Activated T-cell treated with anti-CD3 and anti-CD28 coated beads, Interleukin-2, amount 50 U/mL, for 4 hours (primary cell): ENCODE measurements around the gene STRA8. TPM values are rescaled to one million over a fixed set of nuclear protein-coding genes. Genes with fewer than 3 reads are reported as not detected.
A peak's percentile ranks its signal among the peaks of the same experiment; 100 is the strongest.

Source experiments
- ATAC-seq, 2 donors: fragments of 200-7000 bp; cut with Tn5 transposase; one replicate each; pipeline ENCODE4 v1.10.0; 2021
- DNase-seq: peaks from one replicate; pipeline ENCODE4 v3.0.0-alpha.2; 2020
- H3K27me3 Mint-ChIP-seq: one replicate; pipeline ENCODE4 v1.8.0; 2021; ENCODE audit warnings: low read depth, mixed read lengths
- H3K36me3 Mint-ChIP-seq: one replicate; pipeline ENCODE4 v1.8.0; 2022; ENCODE audit warnings: mixed read lengths; ENCODE audit not compliant: insufficient read depth
- H3K4me1 Mint-ChIP-seq: one replicate; pipeline ENCODE4 v1.8.0; 2021; ENCODE audit warnings: low read depth, mixed read lengths
- H3K4me3 Mint-ChIP-seq: one replicate; pipeline ENCODE4 v1.8.0; 2021; ENCODE audit warnings: mild to moderate bottlenecking, moderate library complexity, mixed read lengths
- H3K9me3 Mint-ChIP-seq: one replicate; pipeline ENCODE4 v1.8.0; 2021; ENCODE audit warnings: mixed read lengths
- total RNA-seq, 3 donors: library from RNA; stranded (reverse); gene quantifications; one replicate each; pipeline ENCODE4 v1.2.1, GENCODE V29; 2021

Gene STRA8
- total RNA-seq, 3 donors from 2014 or later = not detected

GRCh38 chr7:135238112-135238744 lies 4.6 kb downstream of the STRA8 start:
- ATAC-seq (peak in 1 of 2 donors; percentile 40), DNase-seq (no peak)
- Mint-ChIP-seq H3K36me3 (no peaks in the 10 kb centered on the region), H3K4me3 (no peak overlapping the region), H3K4me1 (peaks cover 6% of the 10 kb centered on the region), H3K27me3 (peaks cover 5% of the 10 kb centered on the region), H3K9me3 (no peaks in the 10 kb centered on the region)

GRCh38 chr7:135239263-135239662 lies 5.6 kb downstream of the STRA8 start:
- ATAC-seq (no peak), DNase-seq (no peak)
- no peak overlapping the region for H3K4me3 Mint-ChIP-seq
- H3K36me3 Mint-ChIP-seq = no peaks in the 10 kb centered on the region
- no peaks in the 10 kb centered on the region for H3K9me3 Mint-ChIP-seq
- peaks cover 5% of the 10 kb centered on the region for H3K27me3 Mint-ChIP-seq
- H3K4me1 Mint-ChIP-seq = peaks cover 6% of the 10 kb centered on the region

- Mint-ChIP-seq H3K4me1 (peaks cover 6% of the 10 kb centered on the region), H3K27me3 (peaks cover 8% of the 10 kb centered on the region), H3K9me3 (no peaks in the 10 kb centered on the region), H3K36me3 (no peaks in the 10 kb centered on the region), H3K4me3 (no peak overlapping the region)
- no peak for DNase-seq
- ATAC-seq = no peak
These were observed 6.8 kb downstream of the STRA8 start for GRCh38 chr7:135240441-135240840.

DNA sequence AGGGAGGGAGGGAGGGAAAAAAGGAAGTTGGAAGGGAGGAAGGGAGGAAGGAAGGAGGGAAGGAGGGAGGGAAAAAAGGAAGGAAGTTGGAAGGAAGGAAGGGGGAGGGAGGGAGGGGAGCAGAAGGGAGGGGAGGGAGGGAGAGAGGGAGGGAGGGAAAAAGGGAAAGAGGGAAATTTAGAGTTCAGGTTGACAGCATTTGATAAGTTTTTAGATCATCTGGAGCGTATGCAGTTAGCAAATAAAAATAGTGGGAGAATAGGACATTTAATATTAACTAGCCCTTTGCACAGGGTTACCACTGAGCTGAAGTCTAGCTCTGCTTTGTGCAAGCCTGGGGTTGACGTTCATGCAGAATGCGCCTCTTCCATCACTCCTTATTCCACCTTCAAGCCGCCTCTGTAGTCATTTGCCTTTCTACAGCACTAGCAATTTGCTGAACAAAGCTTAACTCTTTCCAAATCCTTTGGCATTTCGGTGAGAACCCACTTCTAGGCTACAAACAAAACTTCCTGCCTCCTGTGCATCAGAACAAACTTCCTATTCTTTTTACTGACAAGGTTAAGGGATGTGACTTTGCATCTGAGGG lies 8.6 kb downstream of the STRA8 start:
- ATAC-seq (no peak), DNase-seq (no peak)
- H3K4me1 Mint-ChIP-seq = no peaks in the 10 kb centered on the region
- no peak overlapping the region for H3K4me3 Mint-ChIP-seq
- no peaks in the 10 kb centered on the region for H3K36me3 Mint-ChIP-seq
- H3K27me3 Mint-ChIP-seq = peaks cover 8% of the 10 kb centered on the region
- H3K9me3 Mint-ChIP-seq = no peaks in the 10 kb centered on the region

GRCh38 chr7:135245226-135246190 lies 11.9 kb downstream of the STRA8 start:
- DNase-seq = no peak
- ATAC-seq = no peak
- H3K4me3 Mint-ChIP-seq = no peak overlapping the region
- no peaks in the 10 kb centered on the region for H3K36me3 Mint-ChIP-seq
- peaks cover 6% of the 10 kb centered on the region for H3K27me3 Mint-ChIP-seq
- H3K4me1 Mint-ChIP-seq = no peaks in the 10 kb centered on the region
- H3K9me3 Mint-ChIP-seq = no peaks in the 10 kb centered on the region

- no peak for DNase-seq
- H3K4me3 Mint-ChIP-seq = no peak overlapping the region
- no peak for ATAC-seq
- H3K36me3 Mint-ChIP-seq = no peaks in the 10 kb centered on the region
- H3K4me1 Mint-ChIP-seq = no peaks in the 10 kb centered on the region
- H3K9me3 Mint-ChIP-seq = no peaks in the 10 kb centered on the region
- H3K27me3 Mint-ChIP-seq = peaks cover 4% of the 10 kb centered on the region
These were observed 12.7 kb downstream of the STRA8 start for GRCh38 chr7:135246191-135246825.

DNA sequence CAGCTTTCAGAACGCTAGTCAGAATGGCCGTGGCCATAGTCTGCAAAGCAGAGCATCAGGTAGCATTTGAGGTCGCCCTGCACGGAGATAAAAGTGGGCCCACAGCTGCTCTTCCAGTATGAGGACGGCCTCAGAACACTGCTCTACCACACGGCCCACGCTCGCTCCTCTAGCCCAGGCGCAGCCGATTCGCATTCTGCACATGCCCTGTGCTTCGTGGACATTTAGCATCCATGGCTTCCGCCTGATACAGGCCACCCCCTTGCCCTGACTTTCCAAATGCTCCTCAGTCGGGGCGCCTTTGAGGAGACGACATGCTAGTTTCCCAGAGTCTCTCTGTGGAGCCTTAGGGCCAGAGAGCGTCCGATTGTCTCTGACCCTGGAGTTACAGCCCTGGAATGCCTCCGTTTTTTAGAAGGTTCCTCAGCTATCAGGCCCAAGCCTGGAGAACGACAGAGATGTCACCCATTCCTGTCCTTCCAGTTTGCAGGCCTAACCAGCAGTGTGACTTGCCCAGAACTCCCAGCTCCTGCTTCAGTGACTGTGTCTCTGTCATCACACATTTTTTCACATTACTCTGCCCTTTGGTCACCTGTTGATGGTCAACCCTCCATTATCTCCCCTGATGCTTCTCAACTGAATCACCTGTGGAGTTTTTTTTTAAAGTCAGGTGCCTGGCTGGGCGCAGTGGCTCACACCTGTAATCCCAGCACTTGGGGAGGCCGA lies 14.3 kb downstream of the STRA8 start:
- Mint-ChIP-seq H3K27me3 (peaks cover 4% of the 10 kb centered on the region), H3K4me1 (peaks cover 5% of the 10 kb centered on the region), H3K36me3 (no peaks in the 10 kb centered on the region), H3K4me3 (no peak overlapping the region), H3K9me3 (no peaks in the 10 kb centered on the region)
- no peak for DNase-seq
- ATAC-seq = no peak

- Mint-ChIP-seq H3K4me3 (no peak overlapping the region), H3K4me1 (peaks cover 5% of the 10 kb centered on the region), H3K9me3 (no peaks in the 10 kb centered on the region), H3K27me3 (peaks cover 4% of the 10 kb centered on the region), H3K36me3 (no peaks in the 10 kb centered on the region)
- DNase-seq (no peak), ATAC-seq (no peak)
These were observed 14.9 kb downstream of the STRA8 start for GRCh38 chr7:135248546-135248945.

DNA sequence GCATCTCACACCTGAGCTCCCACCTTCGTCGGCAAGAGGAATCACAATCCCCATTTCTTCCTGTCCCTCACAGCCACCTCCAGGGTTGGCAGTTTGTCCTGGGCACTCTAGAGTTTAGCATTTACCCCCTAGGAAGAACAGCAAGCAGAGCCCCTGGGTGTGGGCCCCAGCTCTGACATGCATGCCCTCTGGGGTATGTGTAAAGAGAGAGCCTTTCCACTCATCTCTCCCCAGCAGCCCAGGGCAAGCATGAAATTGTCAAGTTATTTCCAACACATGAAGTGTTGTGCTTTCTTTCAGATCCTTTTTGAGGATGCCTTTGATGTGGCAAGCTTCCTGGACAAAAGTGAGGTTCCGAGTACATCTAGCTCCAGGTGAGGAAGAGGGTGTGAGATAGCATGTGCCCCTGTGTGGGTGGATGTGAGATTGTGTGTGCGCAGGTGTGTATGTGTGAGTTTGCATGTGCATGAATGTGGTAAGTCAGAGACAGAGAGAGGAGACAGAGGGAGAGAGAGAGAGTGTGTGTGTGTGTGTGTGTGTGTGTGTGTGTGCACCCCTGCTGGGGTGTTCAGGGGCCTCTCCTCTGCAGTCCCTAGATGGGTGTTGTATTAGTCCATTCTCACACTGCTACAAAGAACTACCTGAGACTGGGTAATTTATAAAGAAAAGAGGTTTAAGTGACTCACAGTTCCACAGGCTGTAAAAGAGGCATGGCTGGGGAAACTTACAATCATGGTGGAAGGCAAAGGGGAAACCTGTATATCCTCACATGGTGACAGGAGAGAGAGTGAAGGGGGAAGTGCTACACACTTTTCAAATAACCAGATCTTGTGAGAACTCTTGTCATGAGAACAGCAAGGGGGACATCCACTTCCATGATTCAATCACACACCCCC lies 18.1 kb downstream of the STRA8 start:
- DNase-seq (no peak), ATAC-seq (peak; percentile 57 to 61)
- Mint-ChIP-seq H3K9me3 (no peaks in the 10 kb centered on the region), H3K4me3 (no peak overlapping the region), H3K36me3 (no peaks in the 10 kb centered on the region), H3K4me1 (peaks cover 5% of the 10 kb centered on the region), H3K27me3 (no peaks in the 10 kb centered on the region)

DNA sequence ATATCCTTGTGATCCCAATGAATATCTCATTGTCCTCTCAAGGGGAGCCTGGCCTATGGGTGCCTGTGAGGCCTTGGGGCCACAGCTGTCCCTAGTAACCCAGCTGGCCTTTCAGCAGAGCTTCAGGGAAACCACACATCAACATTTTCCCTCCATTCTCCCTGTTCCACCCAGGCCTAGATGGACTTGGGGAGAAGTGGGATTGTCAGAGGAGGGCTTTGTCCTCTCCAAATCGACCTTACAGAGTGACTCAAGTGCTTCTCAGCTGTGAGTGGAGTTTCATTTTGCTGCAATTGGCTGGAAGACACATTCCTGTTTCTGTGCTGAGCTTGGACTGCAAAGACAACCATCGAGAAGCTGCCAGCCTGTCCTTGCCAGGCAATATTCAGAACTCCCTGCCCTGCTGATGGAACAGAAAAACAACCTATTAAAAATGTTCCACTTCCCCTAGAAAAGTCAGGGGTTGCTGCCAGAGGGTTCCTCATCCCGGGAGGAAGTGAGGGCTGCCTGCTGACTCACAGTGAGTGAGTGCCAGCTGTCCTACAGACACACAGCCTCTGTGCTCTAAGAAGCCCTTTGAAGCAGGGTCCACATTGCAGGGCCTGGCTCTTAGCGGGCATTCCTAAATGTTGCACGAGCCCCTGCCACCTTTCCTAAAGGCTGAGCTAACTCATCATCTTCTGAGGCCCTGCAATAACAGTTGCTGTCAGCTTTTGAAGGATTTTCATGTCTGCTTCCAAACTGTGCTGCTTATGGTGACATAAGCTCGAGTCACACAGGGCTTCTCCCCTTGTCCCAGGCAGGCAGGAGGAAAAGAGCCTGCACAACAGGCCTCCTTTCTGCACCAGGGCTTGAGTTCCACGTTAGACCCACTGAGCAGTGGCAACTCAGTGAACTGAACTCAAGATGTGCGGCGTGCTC lies 20.5 kb downstream of the STRA8 start:
- Mint-ChIP-seq H3K4me1 (peaks cover 5% of the 10 kb centered on the region), H3K27me3 (peaks cover 2% of the 10 kb centered on the region), H3K36me3 (no peaks in the 10 kb centered on the region), H3K4me3 (no peak overlapping the region), H3K9me3 (no peaks in the 10 kb centered on the region)
- no peak for ATAC-seq
- DNase-seq = no peak

DNA sequence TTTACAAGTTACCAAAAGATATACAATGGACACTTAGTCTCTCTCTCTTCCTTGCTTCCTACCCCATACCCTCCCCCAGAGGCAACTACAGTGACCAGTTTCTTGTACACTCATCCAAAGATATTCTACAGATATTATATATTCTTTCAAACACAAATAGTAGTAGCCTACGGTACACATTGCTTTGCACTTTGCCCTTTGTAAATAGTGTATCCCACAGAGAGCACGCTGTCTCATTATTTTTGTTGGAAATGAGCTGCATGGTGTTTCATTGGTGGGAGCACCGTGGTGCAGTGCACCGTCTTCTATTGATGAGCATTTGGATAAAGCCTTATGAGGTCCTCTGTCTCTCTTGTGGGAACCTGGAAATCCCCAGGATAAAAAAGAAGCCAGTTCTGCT lies 24.2 kb downstream of the STRA8 start:
- peaks cover 2% of the 10 kb centered on the region for H3K27me3 Mint-ChIP-seq
- no peaks in the 10 kb centered on the region for H3K9me3 Mint-ChIP-seq
- DNase-seq = no peak
- H3K36me3 Mint-ChIP-seq = no peaks in the 10 kb centered on the region
- no peaks in the 10 kb centered on the region for H3K4me1 Mint-ChIP-seq
- no peak overlapping the region for H3K4me3 Mint-ChIP-seq
- ATAC-seq = no peak

- DNase-seq = no peak
- no peaks in the 10 kb centered on the region for H3K9me3 Mint-ChIP-seq
- no peaks in the 10 kb centered on the region for H3K36me3 Mint-ChIP-seq
- H3K27me3 Mint-ChIP-seq = peaks cover 2% of the 10 kb centered on the region
- ATAC-seq = no peak
- no peak overlapping the region for H3K4me3 Mint-ChIP-seq
- H3K4me1 Mint-ChIP-seq = no peaks in the 10 kb centered on the region
These were observed 24.9 kb downstream of the STRA8 start for GRCh38 chr7:135258585-135258984.
